Fibroblast of pulmonary artery (primary cell): Measurements from ENCODE around the gene PSMG3.

Experiments
- DNase-seq: peaks from one replicate; pipeline ENCODE4 v3.0.0-alpha.2; 2010; ENCODE audit warnings: low read depth
- H3K4me3 ChIP-seq: replicated peaks from 2 replicates; pipeline ENCODE4 v1.5.1; 2011; ENCODE audit warnings: low read depth, mild to moderate bottlenecking, control low read depth, low read length, moderate library complexity
- TF ChIP-seq, protein P1 (sequence below): IDR thresholded peaks from 2 replicates; pipeline ENCODE4 v1.5.1; 2011; ENCODE audit warnings: mild to moderate bottlenecking, control low read depth, low read length, inconsistent platforms; ENCODE audit errors: missing control alignments

PSMG3 gene

DNA sequence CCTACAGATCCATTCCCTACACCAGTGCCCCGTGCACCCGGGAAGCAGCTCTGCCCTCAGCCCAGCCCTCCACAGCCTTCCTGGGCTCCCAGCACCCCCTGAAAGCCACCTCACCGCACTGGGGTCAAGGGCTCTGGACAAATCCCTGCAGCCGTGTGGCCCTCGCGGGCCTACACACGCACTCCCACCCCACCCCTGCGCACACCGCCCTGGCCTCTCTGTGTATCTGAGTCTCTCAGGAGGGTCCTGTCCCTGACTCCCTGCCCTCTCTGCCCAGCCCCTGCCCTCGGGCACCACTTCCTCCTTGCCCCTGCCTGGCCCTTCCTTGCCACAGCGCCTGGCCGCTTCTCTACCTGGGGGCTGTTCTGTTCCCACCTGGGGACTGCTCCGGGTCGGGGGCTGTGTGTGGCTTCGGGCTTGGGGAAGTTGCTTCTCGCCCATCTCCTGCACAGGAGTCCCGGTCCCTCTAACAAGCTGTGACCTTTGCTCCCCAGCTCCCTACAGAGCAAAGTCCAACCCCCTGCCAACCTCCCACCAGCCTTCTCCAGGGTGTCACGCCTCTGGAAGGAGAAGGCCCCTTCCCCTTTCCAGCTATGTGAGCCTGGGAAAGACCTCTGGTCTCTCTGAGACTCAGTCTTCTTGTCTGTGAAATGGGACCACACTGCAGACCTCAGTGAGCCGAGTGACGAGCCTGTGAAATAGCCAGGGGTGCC, 15.3 kb downstream of the PSMG3 start:
- TF ChIP-seq, protein P1, sequence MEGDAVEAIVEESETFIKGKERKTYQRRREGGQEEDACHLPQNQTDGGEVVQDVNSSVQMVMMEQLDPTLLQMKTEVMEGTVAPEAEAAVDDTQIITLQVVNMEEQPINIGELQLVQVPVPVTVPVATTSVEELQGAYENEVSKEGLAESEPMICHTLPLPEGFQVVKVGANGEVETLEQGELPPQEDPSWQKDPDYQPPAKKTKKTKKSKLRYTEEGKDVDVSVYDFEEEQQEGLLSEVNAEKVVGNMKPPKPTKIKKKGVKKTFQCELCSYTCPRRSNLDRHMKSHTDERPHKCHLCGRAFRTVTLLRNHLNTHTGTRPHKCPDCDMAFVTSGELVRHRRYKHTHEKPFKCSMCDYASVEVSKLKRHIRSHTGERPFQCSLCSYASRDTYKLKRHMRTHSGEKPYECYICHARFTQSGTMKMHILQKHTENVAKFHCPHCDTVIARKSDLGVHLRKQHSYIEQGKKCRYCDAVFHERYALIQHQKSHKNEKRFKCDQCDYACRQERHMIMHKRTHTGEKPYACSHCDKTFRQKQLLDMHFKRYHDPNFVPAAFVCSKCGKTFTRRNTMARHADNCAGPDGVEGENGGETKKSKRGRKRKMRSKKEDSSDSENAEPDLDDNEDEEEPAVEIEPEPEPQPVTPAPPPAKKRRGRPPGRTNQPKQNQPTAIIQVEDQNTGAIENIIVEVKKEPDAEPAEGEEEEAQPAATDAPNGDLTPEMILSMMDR = no peak
- H3K4me3 ChIP-seq = no peak overlapping the region
- no peak for DNase-seq

DNA sequence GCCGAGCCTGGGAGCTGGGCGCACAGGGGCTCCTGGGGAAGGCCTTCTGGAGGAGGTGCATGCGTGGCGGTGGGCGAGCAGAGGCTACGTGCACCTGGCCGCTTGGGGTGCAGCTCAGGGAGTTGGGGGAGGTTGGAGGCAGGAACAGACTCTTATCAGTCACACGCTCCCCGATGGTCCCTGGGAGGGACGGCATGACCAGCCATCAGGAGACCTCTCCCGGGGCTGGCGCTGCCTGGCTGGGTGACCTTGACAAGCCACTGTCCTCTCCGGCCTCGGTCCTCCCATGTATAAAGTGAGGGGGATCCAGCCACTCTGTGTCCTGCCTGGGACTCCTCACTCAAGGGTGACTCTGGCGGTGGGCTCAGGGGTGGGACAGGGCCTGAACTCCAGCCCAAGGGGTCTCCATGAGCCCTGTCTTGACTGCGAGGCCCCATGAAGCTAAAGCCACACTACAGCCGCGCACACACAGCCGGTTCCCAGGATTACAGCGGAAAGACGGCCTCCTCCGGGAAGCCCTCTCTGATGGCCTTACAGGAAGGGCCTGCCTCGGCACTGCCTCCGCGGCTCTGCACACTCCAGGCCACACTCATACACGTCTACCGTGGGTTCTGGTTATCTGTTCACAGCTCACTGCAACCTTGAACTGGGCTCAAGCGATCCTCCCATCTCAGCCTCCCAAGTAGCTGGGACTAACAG, 16.2 kb downstream of the PSMG3 start:
- no peak overlapping the region for H3K4me3 ChIP-seq
- TF ChIP-seq, protein P1 = no peak
- DNase-seq = no peak

DNA sequence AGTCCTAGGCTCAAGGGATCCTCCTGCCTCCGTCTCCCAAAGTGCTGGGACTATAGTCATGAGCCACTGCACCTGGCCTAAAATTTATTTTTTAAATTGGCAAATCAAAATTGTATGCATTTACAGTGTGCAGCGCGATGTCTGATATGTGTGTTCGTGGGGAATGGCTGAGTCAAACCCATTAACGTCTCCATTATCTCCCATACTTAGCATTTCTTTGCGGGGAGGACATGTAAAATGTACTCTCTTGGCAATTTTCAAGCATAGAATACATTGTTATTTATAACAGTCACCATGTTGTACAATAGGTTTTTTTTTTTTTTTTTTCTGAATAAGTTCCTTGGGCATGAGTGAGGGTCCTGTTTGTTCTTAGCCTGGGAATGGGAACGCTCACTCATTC, 17.6 kb downstream of the PSMG3 start:
- TF ChIP-seq, protein P1 = no peak
- no peak for DNase-seq
- no peak overlapping the region for H3K4me3 ChIP-seq

DNA sequence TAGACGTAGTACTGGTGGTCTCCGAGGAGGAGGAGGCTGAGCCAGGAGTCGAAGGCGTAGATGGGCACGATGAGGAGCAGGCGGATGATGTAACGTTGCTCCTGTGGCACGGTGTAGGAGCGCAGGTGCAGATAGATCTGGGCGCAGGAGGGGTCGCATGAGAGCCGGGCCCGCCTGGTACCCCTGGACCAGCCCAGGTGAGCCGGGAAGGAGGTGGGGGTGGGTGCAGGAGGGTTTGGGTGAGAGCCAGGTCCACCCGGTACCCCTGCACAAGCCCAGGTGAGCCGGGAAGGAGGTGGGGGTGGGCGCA, 19.0 kb downstream of the PSMG3 start:
- no peak for DNase-seq
- H3K4me3 ChIP-seq = no peak overlapping the region
- TF ChIP-seq, protein P1 = no peak

DNA sequence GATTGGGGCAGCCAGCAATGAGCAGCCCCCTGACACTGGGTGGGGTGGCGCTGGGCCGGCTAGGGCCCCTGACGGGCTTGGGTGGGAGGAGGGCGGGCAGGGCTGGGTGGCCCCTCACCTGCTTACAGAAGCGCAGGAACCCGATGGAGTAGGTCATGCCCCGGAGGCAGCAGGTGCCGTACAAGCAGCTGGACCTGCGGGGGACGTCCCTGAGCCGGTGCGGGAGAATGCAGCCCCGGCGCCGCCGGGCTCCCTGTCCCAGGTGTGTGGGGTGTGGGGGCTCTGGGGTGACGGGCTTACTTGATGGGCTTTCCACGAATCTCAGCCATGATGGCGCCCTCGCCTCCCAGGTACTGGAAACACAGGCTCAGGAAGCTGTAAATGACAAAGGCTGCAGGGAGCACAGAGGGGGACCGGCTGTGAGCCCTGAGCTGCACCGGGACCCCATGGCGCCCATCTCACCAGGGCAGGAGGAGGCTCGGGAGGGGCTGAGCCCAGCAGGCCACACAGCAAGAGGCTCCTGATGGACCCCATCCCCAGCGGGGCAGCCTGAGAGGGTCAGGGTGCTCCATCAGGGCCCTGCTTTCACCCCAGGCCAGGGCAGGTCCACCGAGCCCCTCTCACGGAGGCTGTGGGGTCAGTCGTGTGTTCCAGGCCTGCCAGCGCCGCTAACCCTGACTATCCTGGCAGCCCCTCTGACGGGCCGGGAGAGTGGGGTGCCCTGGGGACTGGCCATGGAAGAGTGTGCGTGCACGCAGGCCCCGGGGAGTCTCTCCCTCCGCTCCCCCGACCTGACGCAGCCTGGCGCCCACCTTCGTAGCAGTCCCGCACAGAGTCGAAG, 19.6 kb downstream of the PSMG3 start:
- TF ChIP-seq, protein P1 = no peak
- no peak overlapping the region for H3K4me3 ChIP-seq
- no peak for DNase-seq

DNA sequence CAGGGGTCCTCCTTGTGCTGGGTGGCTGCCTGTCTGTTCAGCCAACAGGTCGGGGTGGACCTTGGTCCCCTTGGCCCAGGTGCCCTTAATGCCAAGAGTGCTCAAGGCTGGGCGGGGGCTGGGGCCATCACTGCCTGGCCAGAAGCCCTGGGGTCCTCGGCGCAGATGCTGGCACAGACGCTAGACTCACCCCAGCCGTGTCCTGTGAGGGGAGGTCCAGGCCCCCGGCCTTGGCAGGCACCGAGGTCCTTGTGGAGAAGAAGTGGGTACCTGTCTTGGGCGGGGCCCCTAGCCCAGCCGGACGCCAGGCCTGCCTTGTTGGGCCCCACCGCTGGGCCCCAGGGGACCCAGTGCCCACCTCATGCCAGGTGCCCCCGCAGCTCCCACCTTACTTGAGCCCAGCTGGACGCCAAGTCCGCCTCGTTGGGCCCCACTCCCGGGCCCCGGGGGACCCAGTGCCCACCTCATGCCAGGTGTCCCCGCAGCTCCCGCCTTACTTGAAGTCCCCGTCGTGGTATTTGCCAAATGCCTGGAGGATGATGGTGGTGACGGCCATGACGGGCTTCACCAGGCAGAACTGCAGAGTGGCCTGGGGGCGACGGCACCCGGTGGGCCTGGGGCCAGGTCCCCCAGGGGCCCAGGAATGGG, 20.4 kb downstream of the PSMG3 start:
- no peak overlapping the region for H3K4me3 ChIP-seq
- no peak for DNase-seq
- TF ChIP-seq, protein P1 = no peak
